Endothelial cell of umbilical vein (primary cell): ENCODE results near the gene CMTM7. TPM values are rescaled to one million over a fixed set of nuclear protein-coding genes. Genes with fewer than 3 reads are reported as not detected.

Experiments used
- BruUV-seq: library from RNA; stranded (reverse); fragments of 400-500 nt; replicated peaks from 2 replicates; lab custom pipeline; 2021; lab: Mats Ljungman, UMichigan
- CTCF ChIA-PET: fragments of 300-600, 350-600 bp; sonication (Branson Sonifier 250); formaldehyde crosslinking; loops from one replicate; lab custom pipeline; 2021; ENCODE audit warnings: antibody characterized with exemption, inconsistent platforms; lab: Charles Lee
- POLR2A ChIA-PET: fragments of 300-600, 350-600 bp; sonication (Branson Sonifier 250); formaldehyde crosslinking; loops from one replicate; lab custom pipeline; 2021; ENCODE audit warnings: antibody characterized with exemption, inconsistent platforms; lab: Charles Lee
- DNase-seq: peaks from one replicate; pipeline ENCODE4 v3.0.0-alpha.2; 2011; ENCODE audit warnings: low read depth, low spot score
- FAIRE-seq: peaks from 2 replicates; lab custom pipeline; 2011; peaks lifted over from hg19 to GRCh38; lab: Jason Lieb, UNC
- H2AFZ ChIP-seq: 2 replicates; pipeline ENCODE4 v1.6.0; 2012; ENCODE audit warnings: low read depth, low read length, control low read depth, inconsistent platforms
- H3K27ac ChIP-seq: 2 replicates; pipeline ENCODE4 v1.5.1; 2011; ENCODE audit warnings: low read depth, mild to moderate bottlenecking, control low read depth, low read length, moderate library complexity; ENCODE audit not compliant: insufficient read depth
- H3K27me3 ChIP-seq, 2 experiments: 2 replicates each; pipeline versions ENCODE4 v1.6.0 to v1.6.1; 2011; ENCODE audit warnings: low read length in 2 of 2, mixed read lengths in 1 of 2; ENCODE audit not compliant: control insufficient read depth in 2 of 2, insufficient read depth in 2 of 2
- H3K36me3 ChIP-seq, 2 experiments: 2 replicates in 1 of 2; 3 replicates in 1 of 2; pipeline ENCODE4 v1.5.1; 2011; ENCODE audit warnings: low read length in 2 of 2, mild to moderate bottlenecking in 1 of 2, moderate library complexity in 1 of 2; ENCODE audit not compliant: control insufficient read depth in 2 of 2, insufficient read depth in 2 of 2; ENCODE audit errors: extremely low read depth in 1 of 2
- H3K4me1 ChIP-seq: 3 replicates; pipeline ENCODE4 v1.5.1; 2011; ENCODE audit warnings: mild to moderate bottlenecking, low read length; ENCODE audit not compliant: control insufficient read depth, insufficient read depth; ENCODE audit errors: extremely low read depth
- H3K4me2 ChIP-seq: 2 replicates; pipeline ENCODE4 v1.6.1; 2011; ENCODE audit warnings: low read length, control low read depth, mixed read lengths; ENCODE audit not compliant: insufficient read depth
- H3K4me3 ChIP-seq, 3 experiments: fragments of 200-600 bp in 1 of 3; sonication (generic), shearing (Covaris generic) in 1 of 3; replicated peaks in 1 of 3; 2 replicates each; pipeline ENCODE4 v1.5.1; 2011 to 2016; ENCODE audit warnings: control low read depth in 3 of 3, low read length in 3 of 3, mild to moderate bottlenecking in 2 of 3, inconsistent platforms in 1 of 3, low read depth in 1 of 3, moderate library complexity in 1 of 3; ENCODE audit not compliant: insufficient read depth in 1 of 3
- H3K79me2 ChIP-seq: 2 replicates; pipeline ENCODE4 v1.6.0; 2012; ENCODE audit warnings: low read length, inconsistent platforms; ENCODE audit not compliant: control insufficient read depth, insufficient read depth
- H3K9ac ChIP-seq: replicated peaks from 2 replicates; pipeline ENCODE3; 2011; ENCODE audit warnings: low read length, control low read depth; ENCODE audit not compliant: insufficient read depth; ENCODE audit errors: extremely low read depth
- H3K9me1 ChIP-seq: replicated peaks from 3 replicates; pipeline ENCODE4 v1.6.0; 2011; ENCODE audit warnings: mild to moderate bottlenecking, low read length; ENCODE audit not compliant: control insufficient read depth, insufficient read depth; ENCODE audit errors: extremely low read depth
- H3K9me3 ChIP-seq: replicated peaks from 2 replicates; pipeline ENCODE4 v1.5.1; 2012; ENCODE audit warnings: low read length, inconsistent platforms; ENCODE audit not compliant: control insufficient read depth, insufficient read depth
- H4K20me1 ChIP-seq: replicated peaks from 2 replicates; pipeline ENCODE3; 2011; ENCODE audit warnings: mild to moderate bottlenecking, low read length; ENCODE audit not compliant: control insufficient read depth, insufficient read depth; ENCODE audit errors: extremely low read depth
- CTCF ChIP-seq, 2 donors: IDR thresholded peaks; 1 replicate in 1 of 2; 2 replicates in 1 of 2; pipeline ENCODE4 v1.5.1; 2011; ENCODE audit warnings: low read length in 2 of 2, mild to moderate bottlenecking in 2 of 2, moderate library complexity in 2 of 2, control low read depth in 1 of 2, inconsistent platforms in 1 of 2, low read depth in 1 of 2; ENCODE audit not compliant: insufficient read depth in 1 of 2; ENCODE audit errors: extremely low read depth in 1 of 2
- EZH2 ChIP-seq: IDR thresholded peaks from 2 replicates; pipeline ENCODE4 v1.6.1; 2012; ENCODE audit warnings: borderline replicate concordance, low read depth, mild to moderate bottlenecking, moderate library complexity, low read length, inconsistent platforms; ENCODE audit not compliant: severe bottlenecking
- FOS ChIP-seq: IDR thresholded peaks from 2 replicates; pipeline ENCODE4 v1.6.1; 2011; ENCODE audit warnings: mild to moderate bottlenecking, low read length, moderate library complexity, borderline replicate concordance; ENCODE audit not compliant: insufficient read depth
- GATA2 ChIP-seq: IDR thresholded peaks from 2 replicates; pipeline ENCODE4 v1.7.0; 2011; ENCODE audit warnings: low read depth, mild to moderate bottlenecking, moderate library complexity, mixed read lengths, low read length; ENCODE audit not compliant: insufficient read length, insufficient read depth
- JUN ChIP-seq: IDR thresholded peaks from 2 replicates; pipeline ENCODE4 v1.6.1; 2011; ENCODE audit warnings: borderline replicate concordance, low read depth; ENCODE audit not compliant: insufficient read length, insufficient read depth
- MYC ChIP-seq: IDR thresholded peaks from one replicate; pipeline ENCODE4 v1.6.1; 2011; ENCODE audit warnings: mild to moderate bottlenecking, low read depth, low read length
- POLR2A ChIP-seq: IDR thresholded peaks from 2 replicates; pipeline ENCODE4 v1.6.1; 2012; ENCODE audit warnings: low read depth, mild to moderate bottlenecking, control low read depth, low read length
- POLR2AphosphoS5 ChIP-seq: IDR thresholded peaks from 2 replicates; pipeline ENCODE4 v1.6.1; 2012; ENCODE audit warnings: low read depth, mild to moderate bottlenecking, control low read depth, low read length, moderate library complexity; ENCODE audit not compliant: insufficient read depth
- dilution Hi-C: fragments of 300-500 bp; cut with MboI; formaldehyde crosslinking; loops from one replicate; pipeline ENCODE4 v1.15.0; 2019; ENCODE audit warnings: low sequenced_read_pairs; ENCODE audit not compliant: extremely low pct_ligation_motif_present
- intact Hi-C: fragments of 100-400 bp; cut with micrococcal nuclease; formaldehyde crosslinking; loops from one replicate; pipeline ENCODE4 v1.10.0; 2022
- polyA plus RNA-seq, 4 experiments: library from polyadenylated mRNA; depleted of rRNA in 3 of 4; stranded (reverse) in 3 of 4; unstranded in 1 of 4; fragments of >200 nt; gene quantifications; 2 replicates each; pipeline versions ENCODE4 v1.2.1 to v1.2.3, GENCODE V29; 2011 to 2012; ENCODE audit warnings: missing spikeins in 1 of 4
- total RNA-seq: library from RNA; stranded (reverse); gene quantifications from 2 replicates; pipeline ENCODE4 v1.2.3, GENCODE V29; 2021
- TF ChIP-seq, protein P1 (sequence below): IDR thresholded peaks from 2 replicates; pipeline ENCODE4 v1.6.1; 2011; ENCODE audit not compliant: insufficient read depth, insufficient read length

CMTM7 gene
- total and polyA plus RNA-seq, 2 donors (not counting 3 experiments of a cell fraction or from before 2014, with no cell fraction given), result 44.7 to 88.5 TPM

- POLR2A ChIA-PET, result no interaction called here
- H3K4me3 ChIP-seq, result no peak overlapping the region
- peaks cover 3% of the 10 kb centered on the region in 2 experiments for H3K36me3 ChIP-seq
- H3K27me3 ChIP-seq, result no peaks in the 10 kb centered on the region
- H2AFZ ChIP-seq, result no peak overlapping the region
- no TSS peak for BruUV-seq
- FAIRE-seq (no peak), DNase-seq (no peak)
- H4K20me1 ChIP-seq, result no peaks in the 10 kb centered on the region
- H3K9me3 ChIP-seq, result no peaks in the 10 kb centered on the region
- no peak overlapping the region for H3K27ac ChIP-seq
- CTCF ChIA-PET, result interaction anchor here (1.1 kb wide), 1 partner anchor 13 kb away, joined by 4 read pairs; no protein-coding TSS in a partner anchor
- no peak overlapping the region for H3K4me2 ChIP-seq
- peaks cover under 1% of the 10 kb centered on the region for H3K4me1 ChIP-seq
- H3K79me2 ChIP-seq, result no peaks in the 10 kb centered on the region
- dilution Hi-C loops, result no loop called here
- intact Hi-C loops, result no loop called here
- no peak for TF ChIP-seq POLR2AphosphoS5
- no peak for TF ChIP-seq JUN
- TF ChIP-seq GATA2, result no peak
- no peak for TF ChIP-seq CTCF (IDR thresholded peaks at IDR 0.05; ENCODE audit: extremely low read depth in 1 of 2, insufficient read depth in 1 of 2, low read depth in 1 of 2, low read length in 2 of 2)
- TF ChIP-seq POLR2A, result no peak
- TF ChIP-seq FOS, result no peak
- TF ChIP-seq EZH2, result no peak
- TF ChIP-seq, protein P1, sequence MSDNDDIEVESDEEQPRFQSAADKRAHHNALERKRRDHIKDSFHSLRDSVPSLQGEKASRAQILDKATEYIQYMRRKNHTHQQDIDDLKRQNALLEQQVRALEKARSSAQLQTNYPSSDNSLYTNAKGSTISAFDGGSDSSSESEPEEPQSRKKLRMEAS, result no peak
- TF ChIP-seq MYC, result no peak
- no peaks in the 10 kb centered on the region for H3K9me1 ChIP-seq
- H3K9ac ChIP-seq, result no peak overlapping the region
Observed at GRCh38 chr3:32482693-32483092, 91.0 kb downstream of the CMTM7 start.
